Measurements from ENCODE around the gene SLC2A8. TPM values are rescaled to one million over a fixed set of nuclear protein-coding genes. Genes with fewer than 3 reads are reported as not detected.

SLC2A8 gene
- total RNA-seq: 15.3 TPM

GRCh38 chr9:127396808-127397645, at the start of gene SLC2A8:
Gene SLC2A8 (plus strand): TSS chr9:127397169. CDS start chr9:127397231, 62 bp downstream.

DNA sequence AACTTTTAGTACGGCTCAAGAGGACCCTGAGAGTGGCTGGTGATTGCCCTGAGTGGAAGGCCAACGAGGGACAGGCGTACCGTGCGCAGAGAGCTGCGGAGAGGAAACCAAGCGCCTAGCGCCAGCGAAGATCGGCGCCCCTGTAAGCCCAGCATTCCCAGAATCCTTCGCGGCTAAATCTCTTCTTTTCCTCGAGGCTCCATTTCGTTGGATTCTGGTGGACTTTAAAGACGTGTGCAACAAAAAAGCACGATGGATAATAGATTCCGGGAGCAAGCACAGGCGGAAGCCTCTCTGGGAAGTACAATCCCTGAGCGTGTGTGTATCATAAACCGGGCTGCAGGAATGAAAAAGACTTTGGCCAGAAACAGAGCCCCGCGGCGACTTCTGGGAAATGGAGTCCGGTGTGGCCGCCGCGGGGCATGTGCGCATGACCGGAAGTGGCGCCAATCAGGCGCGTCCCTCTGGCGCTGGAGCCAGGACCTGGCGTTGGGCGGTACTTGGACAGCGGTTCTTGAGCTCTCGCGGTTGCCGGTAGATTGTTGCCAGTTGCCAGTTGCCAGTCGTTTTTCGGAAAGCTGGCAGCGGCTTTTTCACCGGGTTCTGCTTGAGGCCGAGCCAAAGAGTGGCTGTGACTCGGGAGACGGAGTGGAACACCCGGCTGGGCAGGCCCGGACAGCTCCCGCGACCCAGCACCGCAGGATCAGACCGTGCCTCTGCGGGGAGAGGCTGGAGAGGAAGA, 27.1 kb downstream of the SLC2A8 start, which contains the start of gene ZNF79:
TSS of gene ZNF79 (plus strand) at position 449 of the 742 bp plus-strand sequence. CDS start 406 bp downstream, outside the sequence.

GRCh38 chr9:127450830-127451607, 54.0 kb downstream of the SLC2A8 start, which contains the start of the genes LRSAM1 and RPL12:
Gene LRSAM1 (plus strand): TSS chr9:127451510. CDS start chr9:127454528, 3,018 bp downstream.
Gene RPL12 (minus strand): TSS chr9:127451406. CDS start chr9:127451317, 89 bp downstream.

Small RNA genes within 50 kb of the gene (small RNA-seq; reads per million reads assigned to genes)
- gene SNORA65 (ENCODE audit: low replicate concordance): 57.5 reads per million, percentile 94 among the genes with 10 or more reads in this experiment

Other genes with a start within 250 kb of the SLC2A8 start
- 138 TPM for gene GARNL3, start 132.4 kb upstream of the SLC2A8 start, total RNA-seq
- gene ZNF79, start 27.2 kb downstream of the SLC2A8 start, total RNA-seq: 18.2 TPM
- 817 TPM for gene RPL12, start 54.2 kb downstream of the SLC2A8 start, total RNA-seq
- gene LRSAM1, start 54.3 kb downstream of the SLC2A8 start, total RNA-seq: 28.5 TPM
- 165 TPM for gene STXBP1, start 215.1 kb downstream of the SLC2A8 start, total RNA-seq